GDM1 (cell line): ENCODE measurements around the gene IL20.
A peak's percentile ranks its signal among the peaks of the same experiment; 100 is the strongest.

Experiments
- DNase-seq: peaks from one replicate; lab custom pipeline; 2025; lab: John Stamatoyannopoulos, UW

The IL20 gene

GRCh38 chr1:206864939-206865671, at the start of gene IL20:
Gene IL20 (plus strand): TSS chr1:206865623. CDS start chr1:206865853, 230 bp downstream.
- peak; percentile 41 for DNase-seq

DNA sequence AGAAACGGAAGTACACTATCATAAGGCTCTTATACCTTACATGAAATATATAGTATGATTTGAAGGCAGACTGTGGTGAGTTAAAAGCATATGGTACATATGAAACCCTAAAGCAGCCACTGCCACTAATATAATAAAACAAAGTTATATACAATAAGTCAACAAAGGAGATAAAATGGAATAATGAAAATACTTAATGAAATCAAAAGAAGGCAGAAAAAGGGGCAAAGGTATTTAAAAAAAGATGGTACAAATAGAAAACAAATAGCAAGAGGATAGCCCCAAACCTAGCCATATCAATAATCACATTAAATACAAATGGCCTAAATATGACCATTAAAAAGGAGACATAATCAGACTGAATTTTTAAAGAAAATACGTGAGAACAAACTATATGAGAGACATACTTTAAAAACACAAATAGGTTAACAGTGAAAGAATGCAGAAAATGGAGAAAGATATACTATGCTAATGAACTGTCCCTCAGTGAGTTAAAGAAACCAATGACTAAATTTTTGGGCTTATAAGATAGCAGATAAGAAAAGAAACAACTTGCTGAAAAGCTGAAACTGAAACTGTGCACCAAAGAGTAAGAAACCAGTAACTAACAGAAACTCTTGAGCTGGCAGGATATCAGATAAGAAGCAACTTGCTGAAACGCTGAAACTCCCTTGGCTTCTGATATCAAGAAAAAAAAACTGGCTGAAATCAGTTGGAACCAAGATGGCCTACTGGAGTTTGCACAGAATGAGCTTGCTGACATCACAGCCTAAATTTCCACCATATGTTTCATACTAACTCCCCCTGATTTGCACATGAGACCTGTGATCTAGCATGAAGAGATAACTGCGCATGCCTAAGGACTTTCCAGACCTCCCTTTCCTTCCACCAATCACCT, 48.8 kb upstream of the IL20 start:
- no peak for DNase-seq

DNA sequence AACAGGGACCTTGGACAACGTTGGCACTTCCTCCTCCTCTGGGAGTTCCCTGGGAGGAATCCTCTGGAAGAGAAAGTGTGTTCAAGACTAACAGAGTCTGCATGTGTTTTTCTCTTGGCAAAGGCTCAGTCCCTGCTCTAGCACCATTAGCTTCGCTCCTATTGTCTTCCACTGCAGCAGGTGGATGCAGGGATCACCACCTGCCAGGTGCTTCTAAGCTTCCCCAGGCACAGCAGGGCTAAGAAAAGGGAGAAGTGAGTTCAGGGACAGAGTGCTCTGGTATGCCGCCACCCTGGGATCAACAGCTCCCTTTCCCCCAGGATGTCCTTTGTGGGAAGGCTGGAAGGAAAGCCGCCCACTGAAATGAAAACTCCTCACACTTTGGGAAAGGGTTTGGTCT, 43.9 kb upstream of the IL20 start:
- DNase-seq: no peak

DNA sequence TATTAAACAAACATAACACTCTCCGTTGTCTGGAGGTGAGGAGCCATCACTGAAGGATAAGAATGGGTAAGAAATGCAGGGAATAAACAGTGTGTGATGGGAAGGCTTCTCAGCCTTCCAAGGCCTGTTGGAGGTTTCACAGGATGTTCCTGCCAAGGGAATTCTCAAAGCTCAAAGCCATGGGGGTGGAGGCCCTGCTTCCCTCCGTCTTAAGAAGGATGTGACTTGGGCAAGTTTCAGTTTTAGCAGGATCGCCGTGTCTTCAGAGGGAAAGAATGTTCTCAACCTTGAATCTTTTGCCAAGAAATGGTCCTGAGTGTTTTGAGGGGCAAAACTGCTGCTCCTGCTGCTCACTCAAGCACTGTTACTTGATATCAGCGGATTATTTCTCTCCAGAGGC, 41.7 kb upstream of the IL20 start:
- DNase-seq: no peak

GRCh38 chr1:206824331-206824730, 41.1 kb upstream of the IL20 start:
- peak; percentile 29 for DNase-seq

- no peak for DNase-seq
Measured at GRCh38 chr1:206826394-206826793, 39.0 kb upstream of the IL20 start.

GRCh38 chr1:206828061-206828460, 37.4 kb upstream of the IL20 start:
- DNase-seq: no peak

DNA sequence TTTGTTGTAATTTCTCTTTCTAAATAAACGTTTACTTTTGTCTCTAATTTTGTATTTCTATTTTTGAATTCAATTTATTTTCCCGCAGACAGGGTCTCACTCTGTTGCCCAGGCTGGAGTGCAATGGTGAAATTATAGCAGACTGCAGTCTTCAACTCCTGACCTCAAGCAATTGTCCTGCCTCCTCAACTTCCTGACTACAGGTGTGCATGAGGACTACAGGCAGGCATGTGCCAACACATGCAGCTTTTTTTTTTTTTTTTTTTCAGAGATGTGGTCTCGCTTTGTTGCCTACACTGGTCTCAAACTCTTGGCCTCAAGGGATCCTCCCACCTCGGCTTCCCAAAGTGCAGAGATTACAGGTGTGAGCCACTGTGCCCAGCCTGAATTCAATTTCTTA, 36.7 kb upstream of the IL20 start:
- no peak for DNase-seq

DNA sequence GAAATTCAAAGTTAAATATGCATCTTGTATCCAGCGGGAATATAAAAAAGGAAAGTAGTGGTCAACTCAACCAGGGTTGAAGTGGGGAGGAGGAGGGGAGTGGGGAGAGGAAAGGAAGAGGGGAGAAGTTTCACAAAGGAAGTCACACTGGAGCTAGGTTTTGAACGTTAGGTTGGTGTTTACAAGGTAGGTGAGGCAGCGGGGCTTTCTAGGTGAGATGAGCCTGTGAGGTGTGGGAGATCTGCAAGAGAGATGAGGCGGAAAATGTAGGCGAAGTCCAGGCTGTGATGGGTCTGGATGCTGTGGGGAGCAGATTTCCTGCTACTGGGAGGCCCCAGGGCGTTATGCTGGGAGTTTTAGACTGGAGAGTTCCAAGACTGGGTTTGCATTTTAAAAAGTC, 36.1 kb upstream of the IL20 start:
- DNase-seq: no peak

- peak; percentile 47 for DNase-seq
Measured at GRCh38 chr1:206829875-206830274, 35.5 kb upstream of the IL20 start.

DNA sequence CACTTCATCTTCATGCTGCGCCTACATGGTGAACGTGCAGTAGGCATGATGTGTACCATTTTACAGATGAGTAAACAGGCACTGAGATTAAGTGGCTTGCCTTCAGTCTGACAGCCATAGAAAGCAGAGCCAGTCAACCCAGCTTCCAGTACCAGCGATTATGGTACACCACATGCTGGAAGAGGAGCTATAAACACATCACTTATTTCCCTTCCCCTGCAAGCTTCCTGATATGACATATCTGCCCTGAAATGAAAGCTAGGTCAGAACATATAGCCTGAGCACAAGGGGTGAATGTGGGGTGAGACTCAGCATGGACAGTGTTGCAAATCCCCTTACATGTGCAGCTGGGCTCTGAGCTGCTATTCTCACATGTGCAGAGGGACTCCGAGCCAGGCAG, 33.8 kb upstream of the IL20 start:
- DNase-seq: no peak

- DNase-seq: no peak
Measured at GRCh38 chr1:206832352-206832880, 33.0 kb upstream of the IL20 start.

- peak; percentile 32 for DNase-seq
Measured at GRCh38 chr1:206833106-206833680, 32.2 kb upstream of the IL20 start.

- no peak for DNase-seq
Measured at GRCh38 chr1:206833801-206834200, 31.6 kb upstream of the IL20 start.

DNA sequence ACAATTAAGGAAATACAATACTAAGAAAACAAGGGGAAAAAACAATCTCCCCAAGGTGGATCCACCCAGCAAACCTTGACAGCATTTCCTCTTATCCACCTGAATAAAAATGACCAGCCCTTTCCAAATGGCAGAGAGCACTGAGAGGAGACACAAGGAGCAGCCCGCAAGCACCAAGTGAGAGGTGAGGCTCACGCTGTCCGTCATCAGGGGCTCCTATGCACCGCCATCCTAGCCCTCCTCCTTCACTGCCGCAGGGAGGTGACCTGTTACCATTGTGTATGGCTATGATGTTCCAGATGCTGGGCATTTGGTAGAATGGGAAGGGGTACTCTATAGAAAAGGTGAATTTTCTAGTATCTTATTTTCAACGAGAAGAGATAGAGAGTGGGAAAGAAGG, 31.2 kb upstream of the IL20 start:
- DNase-seq: no peak

DNA sequence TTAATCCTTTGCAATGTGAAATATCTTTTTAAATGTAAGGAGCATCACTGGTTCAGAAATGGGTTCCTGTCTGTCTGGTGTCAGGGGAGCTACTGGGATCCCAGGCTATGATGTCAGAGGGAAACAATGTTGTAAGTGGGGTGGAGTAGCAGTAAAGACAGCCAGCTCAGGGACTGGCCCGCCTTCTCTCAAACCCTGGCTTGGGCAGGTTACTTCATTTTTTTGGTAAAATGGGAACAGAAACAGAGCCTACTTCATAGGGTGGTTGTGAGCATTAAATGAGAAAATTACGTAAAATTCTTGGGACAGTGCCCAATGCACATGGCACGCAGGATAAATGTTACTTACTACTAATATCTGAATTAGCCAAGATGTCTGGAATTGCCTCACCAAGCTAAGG, 30.7 kb upstream of the IL20 start:
- DNase-seq: no peak

GRCh38 chr1:206835186-206835585, 30.2 kb upstream of the IL20 start:
- DNase-seq: no peak

DNA sequence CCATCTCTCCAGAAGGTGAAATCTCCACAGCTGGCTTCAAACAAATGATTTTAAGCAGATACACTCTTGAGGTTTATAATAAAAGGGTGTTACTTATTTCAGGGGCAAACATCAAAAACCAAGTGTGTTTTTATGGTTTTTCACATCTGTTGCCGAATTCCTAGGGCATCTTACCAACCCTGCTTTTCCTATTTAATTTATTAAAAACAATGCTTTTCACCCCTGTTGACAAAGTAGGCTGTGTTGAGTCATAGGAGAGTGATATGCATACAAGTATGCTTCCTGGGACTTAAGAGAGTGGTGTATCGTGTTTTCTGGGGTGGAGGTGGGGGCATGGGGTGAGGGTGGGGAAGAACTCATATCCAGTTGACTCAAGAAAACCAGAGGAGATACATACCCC, 29.3 kb upstream of the IL20 start:
- DNase-seq: no peak

DNA sequence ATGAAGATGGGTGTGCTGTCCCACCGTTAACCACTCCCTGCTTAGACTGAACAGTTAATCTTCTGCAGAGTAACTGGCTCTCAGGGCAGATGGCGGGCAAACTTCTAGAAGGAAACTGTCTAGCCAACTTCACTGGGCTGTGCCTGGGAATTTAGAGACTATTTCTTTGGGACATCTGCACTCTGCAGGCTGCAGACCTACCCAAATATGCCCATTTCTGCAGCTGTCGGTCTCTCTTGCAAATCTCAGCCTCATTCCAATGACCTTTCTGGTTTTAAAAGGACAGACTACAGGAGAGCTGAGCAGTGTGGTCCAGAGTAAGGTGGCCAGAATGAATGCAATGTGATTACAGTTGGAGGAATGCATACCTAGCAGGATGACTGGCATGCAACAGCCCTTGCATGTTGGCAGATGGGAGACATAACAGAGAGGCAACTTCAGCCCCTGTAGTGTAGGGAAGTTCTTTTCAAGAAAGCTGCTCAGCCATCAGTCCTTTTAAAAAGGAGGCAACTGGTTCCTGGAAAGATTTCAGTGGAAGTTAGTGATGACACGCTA, 26.3 kb upstream of the IL20 start:
- no peak for DNase-seq

DNA sequence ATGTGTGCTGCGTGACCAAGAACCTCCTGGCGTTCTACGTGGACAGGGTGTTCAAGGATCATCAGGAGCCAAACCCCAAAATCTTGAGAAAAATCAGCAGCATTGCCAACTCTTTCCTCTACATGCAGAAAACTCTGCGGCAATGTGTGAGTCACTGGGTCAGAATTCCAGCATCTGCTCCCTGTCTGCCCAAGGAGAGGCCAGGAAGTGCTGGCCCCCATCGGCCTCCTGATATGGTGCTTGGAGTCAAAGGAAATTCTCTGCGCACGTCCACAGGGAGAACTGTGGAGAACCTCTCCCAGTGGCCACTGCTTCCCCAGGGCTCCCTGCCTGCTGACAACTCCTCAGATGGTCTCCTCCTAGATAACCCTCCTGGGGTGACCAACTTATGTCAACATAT, 25.6 kb upstream of the IL20 start:
- DNase-seq: no peak

- no peak for DNase-seq
Measured at GRCh38 chr1:206841609-206842323, 23.7 kb upstream of the IL20 start.

GRCh38 chr1:206842854-206843253, 22.6 kb upstream of the IL20 start:
- DNase-seq: no peak
